GM23248 (cell line): ENCODE measurements around the gene CPPED1.

Source experiments
- EZH2 ChIP-seq: fragments of 200-600 bp; sonication (generic); IDR thresholded peaks from 2 replicates; pipeline ENCODE4 v1.6.1; 2018; ENCODE audit warnings: antibody characterized with exemption, mild to moderate bottlenecking; ENCODE audit not compliant: insufficient read depth, poor library complexity, severe bottlenecking
- EZH2phosphoT487 ChIP-seq: fragments of 200-600 bp; sonication (generic); IDR thresholded peaks from 2 replicates; pipeline ENCODE4 v1.6.1; 2018; ENCODE audit warnings: antibody characterized with exemption, moderate library complexity, mild to moderate bottlenecking, low read depth; ENCODE audit not compliant: insufficient read depth

- TF ChIP-seq EZH2phosphoT487 = no peak
- no peak for TF ChIP-seq EZH2
These were observed 166.7 kb downstream of the CPPED1 start for GRCh38 chr16:12637002-12637401.
